HG02642 (cell line): ENCODE measurements around the gene DLGAP1.
A peak's percentile ranks its signal among the peaks of the same experiment; 100 is the strongest.
"Not testable (repeated sequence)": the region's sequence is repeated elsewhere in the genome, so short reads cannot be mapped to it uniquely, and the experiment has no call there.

Source experiments
- ATAC-seq: cut with Tn5 transposase; IDR thresholded peaks from one replicate; pipeline ENCODE4 v1.9.1; 2021; ENCODE audit warnings: mild to moderate bottlenecking; ENCODE audit not compliant: unreplicated experiment, poor library complexity

DLGAP1 gene

DNA sequence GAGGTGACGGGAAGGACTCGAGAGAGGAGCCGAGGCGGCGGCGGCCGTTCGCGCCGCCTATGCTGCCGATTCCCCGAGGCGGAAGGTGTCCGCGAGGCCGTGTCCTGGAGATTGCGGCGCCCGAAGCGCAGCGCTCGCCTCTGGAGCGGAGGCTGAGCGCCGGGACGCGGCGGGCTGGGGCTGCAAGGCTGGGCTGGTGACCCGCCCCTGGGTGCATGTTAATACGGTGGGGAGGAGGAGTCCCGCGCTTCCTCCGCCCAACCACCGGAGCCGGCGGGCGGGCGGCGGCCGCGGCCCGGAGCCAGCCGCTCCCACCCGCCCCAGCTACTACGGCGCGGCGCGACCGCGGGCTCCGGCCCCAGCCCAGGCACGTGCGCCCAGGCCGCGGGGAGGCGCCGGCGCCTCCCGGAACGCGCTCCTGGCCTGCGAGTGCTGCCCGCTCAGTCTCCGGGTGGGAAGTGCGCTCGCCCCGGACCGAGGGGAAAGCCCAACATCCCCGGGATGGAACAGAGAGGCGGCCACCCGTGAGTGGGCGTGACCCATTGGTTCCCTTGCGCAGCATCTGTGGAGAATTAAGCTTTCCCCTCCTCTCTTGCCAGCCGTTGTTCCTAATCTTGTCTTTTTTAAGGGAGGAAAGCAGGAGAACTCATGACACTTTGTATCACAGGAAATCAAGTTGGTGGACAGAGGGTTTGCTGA, at the start of gene DLGAP1:
Gene DLGAP1, minus strand, starts transcription at position 195 of the 699 bp plus-strand sequence.
- peak; percentile 75 for ATAC-seq

GRCh38 chr18:4494703-4495284, 39.7 kb upstream of the DLGAP1 start:
- ATAC-seq, result not testable (repeated sequence)

DNA sequence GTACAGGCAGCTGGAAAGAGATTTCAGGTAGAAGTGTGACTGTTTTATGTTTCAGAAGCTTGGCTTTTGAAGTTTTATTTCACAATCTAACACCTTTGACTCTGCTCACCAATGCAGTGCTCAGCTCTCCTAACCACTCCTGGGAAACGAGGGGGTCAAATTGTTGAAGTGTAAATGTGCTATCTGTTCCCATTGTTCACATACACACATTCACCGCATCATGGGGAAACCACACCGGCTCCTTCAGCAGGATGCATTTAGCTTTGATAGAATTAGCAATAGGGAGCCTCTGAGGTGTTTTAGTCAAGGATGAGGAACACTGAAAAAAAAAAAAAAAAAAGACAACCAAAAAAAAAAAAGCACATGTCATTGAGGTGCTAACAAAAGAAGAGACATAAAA, 13.4 kb upstream of the DLGAP1 start:
- no peak for ATAC-seq

- ATAC-seq, result peak; percentile 29
These were observed 482 bp downstream of the DLGAP1 start for GRCh38 chr18:4454537-4455112.

GRCh38 chr18:4453874-4454536, 1.1 kb downstream of the DLGAP1 start:
- no peak for ATAC-seq

DNA sequence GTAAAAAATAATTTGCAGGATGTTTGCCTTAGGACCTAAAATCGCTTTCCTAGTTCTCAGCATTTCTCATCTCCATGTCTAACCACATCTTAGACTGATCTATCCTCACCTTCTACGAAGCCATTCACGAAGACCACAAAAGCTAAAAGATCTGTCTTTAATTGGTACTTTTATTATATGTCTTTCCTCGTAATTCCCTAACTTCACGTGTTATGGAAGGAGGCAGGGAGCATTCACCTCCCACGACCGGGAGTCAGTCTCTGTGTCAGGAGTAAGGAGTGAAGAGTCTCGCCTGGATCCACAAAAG, 1.6 kb downstream of the DLGAP1 start:
- no peak for ATAC-seq

GRCh38 chr18:4450065-4450658, 4.9 kb downstream of the DLGAP1 start:
- no peak for ATAC-seq

DNA sequence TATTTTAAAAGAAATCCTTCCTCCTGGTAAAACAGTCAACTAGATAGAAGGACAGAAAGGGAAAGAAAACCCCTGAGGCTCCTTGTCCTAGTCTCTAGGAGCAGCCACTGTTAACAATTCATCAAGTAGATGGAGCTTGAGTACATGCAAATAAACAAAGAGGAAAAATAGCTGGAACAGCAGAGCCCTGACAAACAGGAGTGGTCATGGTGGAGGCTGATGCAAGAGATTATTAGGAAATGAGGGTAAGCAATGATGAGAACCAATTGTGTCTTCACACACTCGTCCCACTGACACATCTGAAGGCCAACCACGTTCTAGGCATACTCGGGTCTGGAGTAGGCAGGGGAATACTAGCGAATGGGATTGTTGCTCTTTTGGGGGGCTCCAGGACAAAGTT, 9.2 kb downstream of the DLGAP1 start:
- ATAC-seq, result no peak

GRCh38 chr18:4444306-4444705, 10.8 kb downstream of the DLGAP1 start:
- ATAC-seq, result no peak

- no peak for ATAC-seq
These were observed 14.0 kb downstream of the DLGAP1 start for GRCh38 chr18:4441098-4441497.

- ATAC-seq, result no peak
These were observed 16.2 kb downstream of the DLGAP1 start for GRCh38 chr18:4438938-4439337.

- no peak for ATAC-seq
These were observed 21.4 kb downstream of the DLGAP1 start for GRCh38 chr18:4433717-4434116.

GRCh38 chr18:4430836-4431235, 24.3 kb downstream of the DLGAP1 start:
- no peak for ATAC-seq

DNA sequence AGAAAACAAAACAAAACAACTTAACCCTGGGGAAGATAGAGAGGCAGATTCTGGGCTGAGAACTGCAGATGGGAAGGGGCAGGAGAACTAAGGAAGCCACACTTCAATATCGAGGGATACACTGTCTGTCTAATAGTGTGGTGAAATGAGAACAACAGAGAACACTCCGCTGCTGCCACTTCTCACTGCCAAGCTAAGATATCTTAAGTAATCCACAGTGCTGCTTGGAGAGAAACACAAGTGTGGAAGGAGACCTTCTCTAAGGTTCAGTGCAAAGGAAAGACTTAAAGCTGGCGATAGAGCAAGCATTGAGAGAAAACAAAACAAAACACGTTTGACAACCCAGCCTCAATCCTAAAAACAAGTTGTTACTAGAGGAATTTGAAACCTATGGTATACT, 37.4 kb downstream of the DLGAP1 start:
- ATAC-seq, result no peak

DNA sequence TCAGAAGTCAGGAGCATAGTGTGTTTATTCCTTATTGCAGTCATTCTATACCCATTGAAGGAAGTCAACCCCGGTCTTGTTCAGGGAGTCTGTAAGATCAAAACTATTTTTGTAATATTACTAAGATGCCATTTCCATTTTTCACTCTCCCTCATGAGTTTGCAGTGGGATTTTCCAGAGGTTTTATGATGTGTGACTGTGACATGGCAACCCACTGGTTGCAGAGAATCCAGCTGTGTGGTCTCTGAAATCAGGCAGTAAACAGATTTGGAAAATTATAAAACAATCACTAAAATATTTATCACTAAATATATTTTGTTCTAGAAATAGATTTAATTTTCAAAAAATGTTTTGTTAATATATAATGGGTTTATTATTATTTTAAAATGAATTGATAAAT, 38.1 kb downstream of the DLGAP1 start:
- no peak for ATAC-seq

DNA sequence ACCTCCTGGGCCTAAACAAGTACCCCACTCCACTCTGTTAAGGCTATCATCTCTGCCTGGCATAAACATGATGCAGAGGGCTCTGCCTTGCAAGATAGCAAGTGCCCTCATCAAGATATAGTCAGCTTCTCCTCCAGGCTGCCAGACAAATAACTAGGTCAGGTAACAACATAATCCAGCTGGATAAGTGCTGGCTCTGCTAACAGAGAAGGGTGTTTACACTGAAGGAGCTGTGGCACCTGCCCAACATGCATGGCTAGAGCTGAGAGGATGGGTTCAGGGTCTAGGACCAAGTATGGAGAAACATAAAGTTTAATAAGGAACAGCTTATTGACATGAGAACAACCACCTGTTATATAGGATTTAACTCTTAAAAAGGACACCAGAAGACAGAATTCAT, 42.8 kb downstream of the DLGAP1 start:
- no peak for ATAC-seq

- ATAC-seq, result no peak
These were observed 48.3 kb downstream of the DLGAP1 start for GRCh38 chr18:4406856-4407255.

DNA sequence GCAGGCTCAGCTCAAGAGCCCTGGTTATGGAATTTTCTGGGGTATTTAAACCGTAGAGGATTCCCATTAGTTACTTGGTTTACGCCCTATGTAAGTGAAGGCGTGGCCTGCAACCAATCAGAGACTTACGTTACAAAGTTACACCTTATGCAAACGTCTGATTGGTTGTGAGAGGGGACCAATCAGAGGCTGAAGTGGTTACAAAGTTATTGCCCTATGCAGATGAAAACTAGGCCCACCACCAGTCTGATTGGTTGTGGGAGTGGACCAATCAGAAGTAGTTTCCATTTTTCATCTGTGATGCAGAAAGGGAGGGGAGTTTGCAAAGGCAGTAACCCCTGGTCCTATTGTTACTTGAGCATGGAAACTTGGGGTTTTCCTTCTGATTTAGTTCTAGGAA, 49.1 kb downstream of the DLGAP1 start:
- ATAC-seq, result no peak

DNA sequence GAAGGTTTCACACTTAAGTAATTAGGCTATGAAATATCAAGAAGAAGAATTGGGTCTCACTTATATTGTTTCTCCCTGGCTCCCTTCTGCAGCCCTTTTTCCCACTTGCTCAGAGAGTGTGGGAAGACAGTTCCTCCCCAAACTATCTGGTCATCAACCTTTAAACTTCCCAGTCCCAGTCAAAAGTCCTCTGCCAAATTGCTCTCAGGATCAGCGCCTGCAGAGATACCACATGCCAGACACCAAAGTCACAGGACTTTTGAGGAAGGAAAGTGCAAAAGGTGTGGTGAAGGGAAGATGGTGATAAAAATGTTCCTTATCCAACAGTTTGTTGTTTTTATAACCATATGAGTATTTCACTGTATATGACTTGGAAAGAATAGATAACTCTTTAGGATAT, 51.3 kb downstream of the DLGAP1 start:
- ATAC-seq, result no peak

- ATAC-seq, result no peak
These were observed 54.2 kb downstream of the DLGAP1 start for GRCh38 chr18:4400911-4401310.

DNA sequence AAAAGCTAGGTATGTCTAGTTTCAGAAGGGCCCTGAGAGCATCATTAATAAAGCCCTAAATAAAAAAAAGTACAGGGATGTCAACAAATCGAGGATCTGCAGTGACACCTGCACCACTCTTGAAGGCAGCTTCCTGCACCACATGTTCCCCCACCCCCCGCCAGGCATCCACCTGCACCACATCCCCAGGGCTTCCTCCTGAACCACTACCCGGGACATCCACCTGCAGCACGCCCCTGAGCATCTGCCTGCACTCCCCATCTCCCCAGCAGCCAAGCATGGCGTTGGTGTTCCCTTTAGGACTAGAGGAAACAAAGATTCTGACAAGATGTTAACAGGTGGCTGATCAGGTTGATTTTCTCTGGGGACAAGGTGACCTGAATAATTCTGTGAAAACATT, 55.2 kb downstream of the DLGAP1 start:
- no peak for ATAC-seq
